Measurements from ENCODE around the gene ZMAT3.

ZMAT3 gene

GRCh38 chr3:179021119-179021903 is 50.3 kb downstream of the ZMAT3 start:
- DNase-seq: no peak

- no peak for DNase-seq
Observed at GRCh38 chr3:179020112-179020511, 51.5 kb downstream of the ZMAT3 start.

GRCh38 chr3:179018808-179019207 is 52.8 kb downstream of the ZMAT3 start:
- DNase-seq: no peak

GRCh38 chr3:179016979-179017670 is 54.5 kb downstream of the ZMAT3 start:
- no peak for DNase-seq

GRCh38 chr3:179015551-179016020 is 56.0 kb downstream of the ZMAT3 start:
- peak; percentile 71 for DNase-seq

GRCh38 chr3:179005706-179006105 is 65.9 kb downstream of the ZMAT3 start:
- DNase-seq: no peak

GRCh38 chr3:179005213-179005612 is 66.4 kb downstream of the ZMAT3 start:
- DNase-seq: no peak

- DNase-seq: no peak
Observed at GRCh38 chr3:179000659-179001058, 71.0 kb downstream of the ZMAT3 start.

- peak; percentile 1 for DNase-seq
Observed at GRCh38 chr3:179000144-179000543, 71.5 kb downstream of the ZMAT3 start.

GRCh38 chr3:178996399-178996798 is 75.2 kb downstream of the ZMAT3 start:
- DNase-seq: no peak

- DNase-seq: no peak
Observed at GRCh38 chr3:178990293-178990692, 81.3 kb downstream of the ZMAT3 start.

GRCh38 chr3:178989821-178990220 is 81.8 kb downstream of the ZMAT3 start:
- no peak for DNase-seq

GRCh38 chr3:178987745-178988144 is 83.9 kb downstream of the ZMAT3 start:
- DNase-seq: no peak

GRCh38 chr3:178986456-178986855 is 85.2 kb downstream of the ZMAT3 start:
- no peak for DNase-seq

GRCh38 chr3:178982137-178982536 is 89.5 kb downstream of the ZMAT3 start:
- peak; percentile 2 for DNase-seq

GRCh38 chr3:178975320-178975719 is 96.3 kb downstream of the ZMAT3 start:
- DNase-seq: no peak

- DNase-seq: no peak
Observed at GRCh38 chr3:178971614-178972013, 100.0 kb downstream of the ZMAT3 start.

GRCh38 chr3:178969004-178969700 is 102.5 kb downstream of the ZMAT3 start:
- no peak for DNase-seq

All from fibroblast of skin of abdomen (primary cell).